ENCODE results near the gene CCR7. TPM values are rescaled to one million over a fixed set of nuclear protein-coding genes. Genes with fewer than 3 reads are reported as not detected.

The CCR7 gene
- total and polyA plus RNA-seq, 2 of the 4 experiments (the other 2 are of a cell fraction), result 0.14 to 0.36 TPM

GRCh38 chr17:40597156-40597555, 31.9 kb upstream of the CCR7 start:
- no peaks in the 10 kb centered on the region for H3K9me1 ChIP-seq (ENCODE audit: insufficient read depth, low read length)
- BruUV-seq (replicated peaks), result no TSS peak
- H2BK120ac ChIP-seq (ENCODE audit: low read depth, low read length), result no peak overlapping the region
- no peak overlapping the region for H3K9ac ChIP-seq (ENCODE audit: low read depth, low read length)
- H3K9me3 ChIP-seq (ENCODE audit: control insufficient read depth, insufficient read depth, low read length), result no peaks in the 10 kb centered on the region
- no peak overlapping the region for H2BK15ac ChIP-seq (ENCODE audit: low read depth, low read length)
- no CpG with 5 or more reads among the region's 3 CpGs for WGBS, 2 experiments (ENCODE audit: extremely low coverage in 2 of 2, insufficient read length in 1 of 2)
- H3K79me1 ChIP-seq (ENCODE audit: low read depth in 1 of 2, low read length in 2 of 2), result no peaks in the 10 kb centered on the region
- no peak for ATAC-seq (ENCODE audit: low read depth)
- no peak overlapping the region for H2BK20ac ChIP-seq (ENCODE audit: low read depth, low read length)
- H3K56ac ChIP-seq (ENCODE audit: extremely low read depth, insufficient read depth, low read length), result no peak overlapping the region
- DNase-seq, result no peak
- H2BK5ac ChIP-seq (ENCODE audit: low read depth, low read length, poor library complexity, severe bottlenecking), result no peak overlapping the region
- H3K27ac ChIP-seq (ENCODE audit: insufficient read depth, low read length), result no peak overlapping the region
- no peak overlapping the region for H3K14ac ChIP-seq (replicated peaks; ENCODE audit: low read depth, low read length)
- H4K8ac ChIP-seq (ENCODE audit: low read depth in 2 of 2, low read length in 2 of 2), result no peak overlapping the region
- H3K23ac ChIP-seq (ENCODE audit: low read depth, low read length), result no peak overlapping the region
- H2AK5ac ChIP-seq (ENCODE audit: low read depth, low read length), result no peak overlapping the region
- POLR2A ChIA-PET (ENCODE audit: unreplicated experiment), result no interaction called here
- no peak overlapping the region for H3K4me2 ChIP-seq (ENCODE audit: low read depth, low read length)
- H3K4ac ChIP-seq (ENCODE audit: low read depth, low read length), result no peak overlapping the region
- H3K4me1 ChIP-seq (ENCODE audit: control insufficient read depth, insufficient read depth, low read length), result no peaks in the 10 kb centered on the region
- H4K91ac ChIP-seq (ENCODE audit: insufficient read depth, low read depth, low read length), result no peak overlapping the region
- H4K20me1 ChIP-seq (ENCODE audit: insufficient read depth, low read length), result no peaks in the 10 kb centered on the region
- intact Hi-C loops (cut with micrococcal nuclease) (no loop called here), in situ Hi-C loops (cut with MboI; ENCODE audit: low sequenced_read_pairs) (no loop called here), dilution Hi-C loops (cut with HindIII; ENCODE audit: low sequenced_read_pairs, unreplicated experiment) (no loop called here)
- H3K4me3 ChIP-seq (ENCODE audit: insufficient read depth, low read depth, low read length), result no peak overlapping the region
- H3K36me3 ChIP-seq (ENCODE audit: control insufficient read depth, insufficient read depth, low read length), result no peaks in the 10 kb centered on the region
- CTCF ChIA-PET, result no interaction called here
- H3K18ac ChIP-seq (ENCODE audit: low read depth, low read length), result no peak overlapping the region
- H2AFZ ChIP-seq (replicated peaks; ENCODE audit: low read length, poor library complexity), result no peak overlapping the region
- H2AK9ac ChIP-seq (replicated peaks; ENCODE audit: low read depth, low read length, poor library complexity), result no peak overlapping the region
- TF ChIP-seq SMC3 (IDR thresholded peaks at IDR 0.05; ENCODE audit: low read depth, low read length), result no peak
- no peak for TF ChIP-seq FOS (IDR thresholded peaks at IDR 0.05; ENCODE audit: low read depth, low read length)
- TF ChIP-seq MAFK (IDR thresholded peaks at IDR 0.05; ENCODE audit: low read depth, low read length), result no peak
- no peak for TF ChIP-seq RCOR1 (IDR thresholded peaks at IDR 0.05; ENCODE audit: insufficient replicate concordance, low read length)
- no peak for TF ChIP-seq RFX5 (IDR thresholded peaks at IDR 0.05; ENCODE audit: low read depth, low read length)
- TF ChIP-seq NFE2L2 (IDR thresholded peaks at IDR 0.05; ENCODE audit: low read depth, low read length), result no peak
- TF ChIP-seq POLR2A (IDR thresholded peaks at IDR 0.05; ENCODE audit: low read depth, low read length), result no peak
- TF ChIP-seq RAD21 (IDR thresholded peaks at IDR 0.05; ENCODE audit: low read length), result no peak
- no peak for TF ChIP-seq CHD1 (IDR thresholded peaks at IDR 0.05; ENCODE audit: low read depth, low read length)
- no peak for TF ChIP-seq CTCF (conservative IDR thresholded peaks at IDR 0.05; ENCODE audit: low read depth, low read length)
- TF ChIP-seq MAZ (IDR thresholded peaks at IDR 0.05; ENCODE audit: borderline replicate concordance, low read depth, low read length), result no peak
- no peak for TF ChIP-seq MXI1 (IDR thresholded peaks at IDR 0.05; ENCODE audit: borderline replicate concordance, low read depth, low read length)
- TF ChIP-seq USF2 (IDR thresholded peaks at IDR 0.05; ENCODE audit: low read depth, low read length), result no peak
- no peak for TF ChIP-seq BHLHE40 (IDR thresholded peaks at IDR 0.05; ENCODE audit: low read depth, low read length)
- TF ChIP-seq CEBPB (IDR thresholded peaks at IDR 0.05; ENCODE audit: low read depth, low read length), result no peak
- no peak for TF ChIP-seq ELK1 (IDR thresholded peaks at IDR 0.05; ENCODE audit: borderline replicate concordance, low read depth, low read length)
- H3K27me3 ChIP-seq (ENCODE audit: control insufficient read depth, insufficient read depth, low read length), result peaks cover 9% of the 10 kb centered on the region
- H4K5ac ChIP-seq (ENCODE audit: low read depth, low read length), result no peak overlapping the region

Measured in IMR-90 (cell line).